NCI-H128 (cell line): ENCODE results near the gene MRC2.
"Not testable (repeated sequence)": the region's sequence is repeated elsewhere in the genome, so short reads cannot be mapped to it uniquely, and the experiment has no call there.

Source experiments
- DNase-seq: peaks from one replicate; lab custom pipeline; 2025; ENCODE audit not compliant: unreplicated experiment; lab: John Stamatoyannopoulos, UW

MRC2 gene

DNA sequence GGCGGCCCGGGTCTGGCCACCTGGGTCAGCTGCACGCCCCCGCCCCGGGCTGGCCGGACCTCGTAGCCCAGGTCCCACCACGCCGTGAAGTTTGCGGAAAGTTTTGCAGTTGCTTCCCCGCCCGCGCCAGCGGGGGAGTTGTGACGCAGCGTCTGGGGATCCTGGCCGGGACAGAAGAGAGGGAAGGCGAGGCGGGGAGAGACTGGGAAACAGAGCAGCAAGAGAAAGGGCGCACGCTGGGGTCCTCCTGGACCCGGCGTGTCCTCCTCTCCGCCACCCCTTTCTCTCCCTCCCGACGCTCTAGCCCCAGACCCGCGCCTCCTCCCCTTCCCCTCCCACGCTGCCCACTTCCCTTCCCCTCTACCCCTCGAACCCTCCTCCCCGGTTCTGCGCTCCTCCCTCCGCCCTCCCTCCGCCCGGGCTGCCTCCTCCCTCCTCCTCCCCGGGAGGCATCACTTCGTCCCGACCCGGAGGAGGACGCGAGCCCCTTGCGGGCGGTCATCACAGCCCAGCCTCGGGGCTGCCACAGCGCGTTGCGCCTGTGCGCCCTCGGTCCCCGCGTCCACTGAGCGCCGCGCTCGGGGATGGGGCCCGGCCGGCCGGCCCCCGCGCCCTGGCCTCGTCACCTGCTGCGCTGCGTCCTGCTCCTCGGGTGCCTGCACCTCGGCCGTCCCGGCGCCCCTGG, at the start of gene MRC2:
TSS of gene MRC2 (plus strand) at position 452 of the 685 bp plus-strand sequence. CDS start at position 585, 133 bp downstream.
- DNase-seq: no peak

DNA sequence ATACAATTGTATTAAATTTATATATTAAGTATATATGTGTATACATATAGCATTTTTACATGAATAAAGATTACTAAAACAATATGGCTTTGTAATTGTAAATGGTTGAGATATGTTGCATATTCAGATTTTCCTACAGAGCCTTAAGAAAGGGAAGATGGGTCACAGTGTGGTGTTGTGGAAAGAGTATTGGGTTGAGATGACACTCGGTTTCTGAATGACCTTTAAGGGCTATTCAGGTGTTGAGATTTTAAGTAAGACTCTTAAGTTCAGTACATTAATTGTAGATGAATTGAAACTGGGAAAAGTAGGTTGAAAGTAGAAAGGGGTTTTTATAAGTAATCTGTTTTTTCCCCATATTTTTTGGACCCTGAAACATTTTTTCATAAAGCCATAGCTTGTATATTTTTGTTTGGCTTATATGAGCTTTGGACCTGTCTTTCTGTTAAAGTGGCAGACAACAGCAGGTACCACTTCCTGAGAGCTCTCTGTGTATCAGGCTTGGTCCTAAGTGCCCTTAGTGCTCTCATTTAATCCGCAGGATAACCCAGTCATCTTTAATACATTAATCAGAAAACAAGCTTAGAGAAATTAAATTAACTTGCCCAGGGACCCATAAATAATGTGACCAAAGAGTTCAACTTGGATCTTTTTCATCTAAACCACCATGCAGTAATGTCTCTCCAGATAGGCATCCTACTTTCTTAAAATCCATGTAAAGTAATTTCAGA, 48.5 kb upstream of the MRC2 start:
- no peak for DNase-seq

GRCh38 chr17:62580947-62581346, 46.5 kb upstream of the MRC2 start:
- DNase-seq: no peak

DNA sequence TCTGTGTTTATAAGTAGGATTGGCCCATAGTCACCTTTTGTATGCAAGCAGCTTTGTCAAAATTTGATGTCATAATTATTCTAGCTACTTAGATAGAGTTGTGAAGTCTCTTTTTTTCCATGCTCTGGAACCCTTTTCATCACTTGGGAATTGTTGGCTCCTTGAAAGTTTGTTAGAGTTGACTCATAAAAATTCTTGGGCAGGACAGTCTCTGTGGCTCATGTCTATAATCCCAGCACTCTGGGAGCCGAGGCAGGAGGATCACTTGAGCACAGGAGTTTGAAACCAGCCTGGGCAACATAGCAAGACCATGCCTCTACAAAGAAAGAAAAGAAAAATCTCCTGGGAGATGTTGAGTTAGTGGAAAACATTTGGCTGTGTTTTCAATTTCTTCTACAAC, 45.7 kb upstream of the MRC2 start:
- DNase-seq: no peak

DNA sequence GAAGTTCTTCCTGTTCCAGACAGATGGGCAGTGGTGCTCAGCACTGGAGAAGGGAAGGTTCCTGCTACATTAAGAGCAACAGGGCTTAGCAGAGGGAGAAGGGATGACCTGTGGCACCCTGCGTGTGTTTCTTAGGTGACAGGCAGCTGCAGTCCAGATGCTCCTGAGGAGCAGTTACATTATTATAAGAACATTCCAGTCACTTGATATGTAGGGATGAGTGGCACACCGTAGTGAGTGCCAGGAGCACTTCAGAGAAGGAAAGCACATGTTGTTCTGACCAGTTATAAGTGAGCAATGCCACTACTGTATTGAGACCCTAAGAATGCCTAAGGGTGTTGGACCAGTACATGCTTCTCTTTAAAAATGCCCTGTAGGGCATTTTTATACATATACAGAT, 39.9 kb upstream of the MRC2 start:
- DNase-seq: no peak

GRCh38 chr17:62588109-62588508, 39.4 kb upstream of the MRC2 start:
- no peak for DNase-seq

GRCh38 chr17:62591333-62591732, 36.1 kb upstream of the MRC2 start:
- no peak for DNase-seq

DNA sequence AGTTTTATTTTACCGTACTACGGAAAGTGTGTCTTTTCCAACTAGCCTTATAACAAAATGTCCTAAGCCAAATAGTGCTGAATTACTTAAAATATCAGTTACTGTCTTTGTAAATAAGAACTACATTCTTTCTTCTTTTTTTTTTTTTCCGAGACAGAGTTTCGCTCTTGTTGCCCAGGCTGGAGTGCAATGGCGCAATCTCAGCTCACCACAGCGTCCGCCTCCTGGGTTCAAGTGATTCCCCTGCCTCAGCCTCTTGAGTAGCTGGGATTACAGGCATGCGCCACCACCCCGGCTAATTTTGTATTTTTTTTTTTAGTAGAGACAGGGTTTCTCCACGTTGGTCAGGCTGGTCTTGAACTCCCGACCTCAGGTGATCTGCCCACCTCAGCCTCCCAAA, 35.6 kb upstream of the MRC2 start:
- not testable (repeated sequence) for DNase-seq

DNA sequence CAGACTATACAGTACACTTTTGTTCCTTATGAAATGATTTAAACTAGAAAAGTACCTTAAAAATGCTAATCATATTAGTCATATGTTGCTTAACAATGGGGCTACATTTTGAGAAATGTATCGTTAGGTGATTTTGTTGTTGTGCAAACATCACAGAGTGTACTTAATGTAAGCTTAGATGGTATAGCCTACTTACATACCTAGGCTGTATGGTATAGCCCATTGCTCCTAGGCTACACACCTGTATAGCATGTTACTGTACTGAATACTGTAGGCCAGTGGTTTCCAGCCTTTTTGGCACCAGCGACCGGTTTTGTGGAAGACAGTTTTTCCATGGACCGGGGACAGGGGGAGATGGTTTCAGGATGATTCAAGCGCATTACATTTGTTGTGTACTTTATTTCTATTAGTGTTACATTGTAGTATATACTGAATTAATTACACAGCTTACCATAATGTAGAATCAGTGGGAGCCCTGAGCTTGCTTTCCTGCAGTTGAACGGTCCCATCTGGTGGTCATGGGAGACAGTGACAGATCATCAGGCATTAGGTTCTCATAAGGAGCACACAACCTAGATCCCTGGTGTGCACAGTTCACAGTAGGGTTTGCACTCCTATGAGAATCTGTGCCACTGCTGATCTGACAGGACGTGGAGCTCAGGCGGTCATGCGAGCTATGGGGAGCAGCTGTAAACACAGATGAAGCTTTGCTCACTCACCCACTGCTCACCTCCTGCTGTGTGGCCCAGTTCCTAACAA, 35.0 kb upstream of the MRC2 start:
- DNase-seq: no peak

GRCh38 chr17:62595484-62595883, 32.0 kb upstream of the MRC2 start:
- DNase-seq: no peak

DNA sequence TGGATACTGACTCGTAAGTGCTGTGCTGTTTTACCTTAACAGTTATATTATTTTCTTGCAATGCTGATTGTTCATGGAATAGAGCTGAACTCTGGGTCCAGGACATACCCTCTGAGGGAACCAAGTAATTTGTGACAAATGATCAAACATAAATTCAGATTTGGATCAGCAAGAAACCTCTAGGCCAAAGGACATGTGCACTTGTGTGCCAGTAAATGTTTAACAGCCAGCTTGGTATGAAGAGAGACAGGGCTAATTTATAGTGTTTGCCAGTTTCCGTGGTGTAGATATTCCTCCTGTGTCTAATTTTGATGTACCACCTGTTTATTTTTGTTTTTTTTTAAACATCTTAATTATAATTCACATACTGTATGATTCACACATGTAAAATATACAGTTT, 30.8 kb upstream of the MRC2 start:
- DNase-seq: no peak

DNA sequence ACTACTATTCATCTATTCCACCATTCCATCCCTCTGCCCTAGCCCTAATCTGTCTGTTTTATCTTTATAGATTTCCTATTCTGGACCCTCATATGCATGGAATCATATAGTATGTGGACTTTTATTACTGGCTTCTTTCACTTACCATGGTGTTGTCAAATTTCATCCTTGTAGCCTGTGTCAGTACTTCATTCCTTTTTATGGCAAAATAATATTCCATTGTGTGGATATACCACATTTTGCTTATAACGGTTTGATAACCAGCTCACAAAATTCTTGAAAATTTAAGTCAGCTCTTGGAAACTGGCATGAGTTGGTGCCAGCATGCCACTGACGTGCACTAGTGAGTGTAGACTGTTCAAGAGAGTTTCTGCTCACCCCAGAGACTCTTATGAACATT, 30.3 kb upstream of the MRC2 start:
- DNase-seq: no peak

GRCh38 chr17:62597920-62598319, 29.6 kb upstream of the MRC2 start:
- no peak for DNase-seq

GRCh38 chr17:62599964-62600657, 27.4 kb upstream of the MRC2 start:
- no peak for DNase-seq

DNA sequence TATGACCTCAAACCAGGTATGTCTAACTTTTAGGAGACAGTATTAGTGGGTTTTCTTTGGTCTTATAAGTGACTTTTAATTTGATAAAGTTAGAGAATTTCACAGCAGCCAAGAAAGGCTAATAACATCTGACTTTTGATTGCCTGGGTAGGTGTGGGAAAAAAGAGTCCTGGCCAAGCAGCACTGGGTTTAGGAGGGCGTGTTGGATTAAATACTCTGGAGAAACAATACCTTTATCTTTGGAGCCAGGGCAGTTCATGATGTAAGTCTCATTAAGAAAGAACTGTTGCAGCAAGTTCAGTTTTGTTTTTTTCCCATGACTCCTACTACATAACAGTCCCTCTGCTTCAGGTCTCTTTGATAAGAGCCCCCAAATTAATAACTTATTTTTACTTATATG, 26.7 kb upstream of the MRC2 start:
- no peak for DNase-seq

DNA sequence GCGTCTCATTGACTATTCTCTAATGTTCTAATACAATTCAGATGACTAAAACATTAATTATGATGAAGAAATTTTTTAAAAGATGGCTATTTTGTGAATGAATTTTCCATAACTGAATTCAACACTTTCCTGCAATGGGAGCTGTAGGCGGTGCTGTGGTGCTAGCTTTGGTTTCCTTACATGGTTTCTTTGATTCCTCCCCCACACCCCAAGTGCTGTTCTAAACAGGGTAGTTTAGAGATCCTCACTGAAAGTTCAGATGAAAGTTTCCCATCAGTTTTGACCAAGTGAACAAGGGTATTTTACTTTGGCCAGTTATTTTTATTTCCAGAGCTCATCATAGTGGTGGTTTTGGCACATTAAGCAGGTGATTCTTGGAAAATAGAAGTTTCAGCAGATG, 26.0 kb upstream of the MRC2 start:
- no peak for DNase-seq

DNA sequence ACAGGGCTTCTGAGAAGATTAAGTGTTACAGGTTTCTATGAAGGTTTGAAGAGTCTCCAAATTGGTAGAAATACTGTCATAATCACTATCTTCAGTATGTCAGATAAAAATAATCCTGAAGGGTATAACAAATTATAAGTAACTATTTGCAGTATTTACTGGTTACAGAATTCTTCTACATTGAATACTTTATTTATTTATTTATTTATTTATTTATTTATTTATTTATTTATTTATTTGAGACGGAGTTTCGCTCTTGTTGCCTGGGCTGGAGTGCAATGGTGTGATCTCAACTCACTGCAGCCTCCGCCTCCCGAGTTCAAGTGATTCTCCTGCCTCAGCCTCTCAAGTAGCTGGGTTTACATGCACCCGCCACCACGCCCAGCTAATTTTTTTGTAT, 23.7 kb upstream of the MRC2 start:
- DNase-seq: not testable (repeated sequence)

DNA sequence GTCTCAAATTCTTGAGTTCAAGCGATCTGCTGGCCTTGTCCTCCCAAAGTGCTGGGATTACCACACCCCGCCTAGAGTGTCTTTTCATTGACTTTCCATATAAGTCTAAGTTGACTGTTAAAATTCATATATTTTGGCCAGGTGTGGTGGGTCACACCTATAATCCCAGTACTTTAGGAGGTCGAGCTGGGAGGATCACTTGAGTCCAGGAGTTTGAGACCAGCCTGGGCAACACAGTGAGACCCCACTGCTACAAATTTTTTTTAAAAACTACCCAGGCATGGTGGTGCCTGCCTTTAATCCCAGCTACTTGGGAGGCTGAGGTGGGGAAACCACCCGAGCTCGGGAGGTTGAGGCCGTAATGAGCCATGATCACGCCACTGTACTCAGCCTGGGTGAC, 21.9 kb upstream of the MRC2 start:
- DNase-seq: no peak

DNA sequence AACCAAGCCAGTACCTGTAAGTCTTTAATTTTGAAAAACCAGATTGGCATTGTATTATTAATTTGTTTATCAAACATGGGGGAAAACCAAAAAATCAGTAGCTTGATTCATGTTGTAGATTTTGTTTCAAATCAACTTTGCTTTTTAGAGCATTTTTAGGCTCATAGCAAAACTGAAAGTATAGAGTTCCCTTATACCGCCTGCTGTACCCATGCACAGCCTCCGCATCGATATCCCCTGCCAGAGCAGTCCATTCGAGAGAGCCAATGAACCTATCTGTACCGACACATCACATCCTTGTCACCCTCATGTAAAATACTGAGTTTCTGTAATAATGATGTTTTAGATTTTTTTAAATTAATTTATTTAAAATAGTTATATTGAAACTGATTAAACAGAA, 16.2 kb upstream of the MRC2 start:
- no peak for DNase-seq

GRCh38 chr17:62611728-62612127, 15.7 kb upstream of the MRC2 start:
- DNase-seq: no peak

DNA sequence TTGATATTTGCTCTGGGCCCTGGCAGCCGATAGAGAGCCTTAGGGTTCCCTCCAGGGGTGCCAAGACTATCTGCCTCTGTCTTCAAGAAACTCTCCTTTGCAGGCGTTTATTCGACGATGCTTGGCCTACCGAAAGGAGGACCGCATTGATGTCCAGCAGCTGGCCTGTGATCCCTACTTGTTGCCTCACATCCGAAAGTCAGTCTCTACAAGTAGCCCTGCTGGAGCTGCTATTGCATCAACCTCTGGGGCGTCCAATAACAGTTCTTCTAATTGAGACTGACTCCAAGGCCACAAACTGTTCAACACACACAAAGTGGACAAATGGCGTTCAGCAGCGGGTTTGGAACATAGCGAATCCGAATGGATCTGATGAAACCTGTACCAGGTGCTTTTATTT, 15.2 kb upstream of the MRC2 start:
- not testable (repeated sequence) for DNase-seq
